NCI-H2107 treated with DMSO at 0.1 percent for 48 hours (cell line): ENCODE results near the gene CLDN6.

ENCODE experiments used
- DNase-seq: peaks from one replicate; lab custom pipeline; 2025; ENCODE audit not compliant: unreplicated experiment; lab: John Stamatoyannopoulos, UW

Gene CLDN6

DNA sequence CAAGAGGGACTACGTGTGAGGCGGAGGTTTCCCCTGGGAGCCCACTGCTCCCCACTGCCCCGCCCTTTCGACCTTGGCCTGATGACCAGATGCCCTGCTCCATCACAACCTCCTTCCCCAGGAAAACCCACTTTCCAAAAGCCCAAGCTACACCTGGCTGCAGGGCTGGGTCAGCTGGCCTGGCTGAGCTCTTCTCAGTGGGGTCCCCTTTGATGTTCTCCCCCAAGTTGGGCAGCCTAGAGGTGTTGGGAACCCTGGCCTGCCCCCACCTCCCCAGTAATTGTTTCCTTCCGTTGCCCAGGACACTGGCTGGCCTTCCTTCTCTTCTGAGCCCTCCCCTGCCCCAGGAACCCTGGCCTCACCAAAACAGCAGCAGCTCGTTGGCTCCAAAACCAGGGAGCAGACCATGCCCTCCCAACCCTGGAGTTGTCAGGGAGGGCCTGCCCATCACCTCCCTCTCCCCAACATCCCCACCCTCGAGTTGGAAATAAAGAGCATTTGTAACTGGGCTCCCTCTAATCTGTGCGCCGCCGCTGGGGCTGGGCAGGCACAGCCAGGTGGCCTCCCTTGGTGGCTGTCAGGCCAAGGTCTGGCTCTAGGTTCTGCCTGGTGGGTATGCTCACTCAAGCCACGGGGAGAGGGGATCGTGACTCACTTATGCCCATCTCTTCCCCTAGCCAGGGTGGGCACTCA, 3.8 kb downstream of the CLDN6 start:
- DNase-seq, result no peak

DNA sequence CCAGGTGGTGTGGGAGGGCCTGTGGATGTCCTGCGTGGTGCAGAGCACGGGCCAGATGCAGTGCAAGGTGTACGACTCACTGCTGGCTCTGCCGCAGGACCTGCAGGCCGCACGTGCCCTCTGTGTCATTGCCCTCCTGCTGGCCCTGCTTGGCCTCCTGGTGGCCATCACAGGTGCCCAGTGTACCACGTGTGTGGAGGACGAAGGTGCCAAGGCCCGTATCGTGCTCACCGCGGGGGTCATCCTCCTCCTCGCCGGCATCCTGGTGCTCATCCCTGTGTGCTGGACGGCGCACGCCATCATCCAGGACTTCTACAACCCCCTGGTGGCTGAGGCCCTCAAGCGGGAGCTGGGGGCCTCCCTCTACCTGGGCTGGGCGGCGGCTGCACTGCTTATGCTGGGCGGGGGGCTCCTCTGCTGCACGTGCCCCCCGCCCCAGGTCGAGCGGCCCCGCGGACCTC, 4.5 kb downstream of the CLDN6 start:
- DNase-seq, result no peak

DNA sequence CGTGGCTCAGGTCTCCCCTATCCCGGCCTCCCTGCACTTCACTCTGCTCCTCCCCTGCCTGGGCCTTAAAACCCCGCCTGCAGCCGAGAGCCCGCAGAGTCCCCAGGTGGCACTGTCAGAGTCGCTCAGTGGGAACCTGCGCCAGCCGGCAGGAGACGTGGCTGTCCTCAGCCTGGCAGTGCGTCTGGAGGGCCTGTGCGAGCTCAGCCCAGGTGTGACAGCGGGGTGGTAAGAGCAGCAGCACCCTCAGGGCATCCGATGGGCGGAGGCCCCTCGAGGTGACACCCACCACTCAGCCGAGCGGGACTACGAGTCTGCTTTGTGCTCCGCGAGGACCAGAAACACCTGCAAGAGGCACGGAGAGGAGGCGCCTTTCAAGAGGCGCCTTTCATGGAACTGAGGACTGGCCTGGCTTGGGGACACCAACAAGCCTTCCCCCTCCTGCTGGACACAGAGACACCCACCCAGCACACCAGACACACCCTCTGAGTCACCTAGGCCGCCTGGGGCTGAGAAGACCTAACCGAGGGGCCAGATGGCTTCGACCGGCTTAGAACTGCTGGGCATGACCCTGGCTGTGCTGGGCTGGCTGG, 5.1 kb downstream of the CLDN6 start, which contains the start of gene CLDN9:
TSS of gene CLDN9 (plus strand) at position 96 of the 593 bp plus-strand sequence. CDS start at position 536, 440 bp downstream.
- peak; percentile 92 for DNase-seq

DNA sequence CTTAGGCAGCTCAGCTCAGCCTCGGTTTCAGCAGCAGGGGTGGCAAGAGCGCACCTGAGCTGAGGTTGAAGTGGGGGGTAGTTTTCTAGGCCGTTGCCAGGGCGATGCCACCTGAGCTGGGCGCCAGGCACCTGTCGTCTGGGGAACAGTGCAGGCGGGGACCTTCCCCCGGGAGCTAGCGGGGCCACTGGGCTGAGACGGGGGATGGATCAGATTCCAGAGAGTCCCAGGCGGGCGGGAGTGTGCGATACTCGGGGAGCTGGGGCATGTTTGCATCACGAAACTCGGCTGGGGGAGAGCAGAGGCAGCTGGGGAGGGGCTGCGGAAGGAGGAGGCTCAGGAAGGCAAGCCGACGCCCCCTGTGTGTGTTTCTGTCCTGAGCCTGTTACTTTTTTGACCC, 5.7 kb downstream of the CLDN6 start:
- DNase-seq, result peak; percentile 95

DNA sequence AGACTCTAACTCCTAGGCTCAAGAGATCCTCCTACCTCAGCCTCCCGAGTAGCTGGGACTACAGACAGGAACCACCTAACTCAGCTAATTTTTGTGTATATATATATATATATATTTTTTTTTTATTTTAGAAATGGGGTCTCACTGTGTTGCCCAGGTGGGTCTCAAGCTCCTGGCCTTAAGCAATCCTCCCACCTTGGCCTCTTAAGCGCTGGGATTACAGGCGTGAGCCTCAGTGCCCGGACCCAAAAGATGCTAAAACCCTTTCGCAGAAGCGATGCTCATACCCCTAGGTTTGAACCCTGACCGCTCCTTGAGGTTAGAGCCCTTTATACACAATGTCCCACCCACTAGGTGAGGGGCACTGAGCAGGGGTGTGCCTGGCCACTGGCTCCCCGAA, 7.5 kb downstream of the CLDN6 start:
- DNase-seq, result no peak

- DNase-seq, result no peak
These were observed 8.2 kb downstream of the CLDN6 start for GRCh38 chr16:3009568-3010390.

- no peak for DNase-seq
These were observed 9.3 kb downstream of the CLDN6 start for GRCh38 chr16:3008690-3009037.

DNA sequence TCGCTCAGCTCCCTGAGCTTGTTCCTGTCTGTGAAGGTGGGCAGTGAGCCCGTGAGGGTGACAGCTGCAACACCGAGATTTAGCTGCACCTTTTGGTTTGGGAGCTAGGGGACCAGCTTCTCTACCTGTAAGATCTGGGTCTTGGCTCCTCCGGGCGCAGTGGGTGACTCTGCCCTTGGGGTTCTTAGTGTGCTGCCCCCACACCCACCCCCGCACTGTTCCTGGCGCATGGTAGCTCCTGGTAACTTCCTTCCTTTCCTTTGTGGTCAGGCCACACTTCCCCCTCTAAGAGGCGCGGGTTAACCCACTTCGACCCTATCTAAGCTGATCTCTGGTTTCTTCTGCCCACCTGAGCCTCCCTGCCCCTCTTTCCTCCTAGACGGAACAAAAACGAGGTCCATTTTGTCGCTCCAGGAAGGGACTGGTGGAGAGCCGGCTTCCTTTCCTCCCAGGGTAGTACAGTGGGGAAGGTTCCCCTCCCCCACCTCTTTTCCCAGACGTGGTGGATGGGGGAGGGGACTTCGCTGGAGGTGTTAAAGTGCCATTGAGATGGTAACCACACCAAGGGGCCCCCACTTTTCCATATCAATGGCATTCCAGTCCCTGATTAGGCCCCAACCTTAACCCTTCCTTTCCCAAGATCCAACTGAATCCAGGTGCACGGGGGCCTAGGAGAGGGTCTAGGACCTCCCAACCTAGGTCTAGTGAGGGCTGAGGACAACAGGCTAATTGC, 9.9 kb downstream of the CLDN6 start:
- DNase-seq, result no peak

GRCh38 chr16:3007059-3007956, 10.7 kb downstream of the CLDN6 start:
- no peak for DNase-seq

GRCh38 chr16:3004781-3005284, 13.2 kb downstream of the CLDN6 start:
- no peak for DNase-seq

DNA sequence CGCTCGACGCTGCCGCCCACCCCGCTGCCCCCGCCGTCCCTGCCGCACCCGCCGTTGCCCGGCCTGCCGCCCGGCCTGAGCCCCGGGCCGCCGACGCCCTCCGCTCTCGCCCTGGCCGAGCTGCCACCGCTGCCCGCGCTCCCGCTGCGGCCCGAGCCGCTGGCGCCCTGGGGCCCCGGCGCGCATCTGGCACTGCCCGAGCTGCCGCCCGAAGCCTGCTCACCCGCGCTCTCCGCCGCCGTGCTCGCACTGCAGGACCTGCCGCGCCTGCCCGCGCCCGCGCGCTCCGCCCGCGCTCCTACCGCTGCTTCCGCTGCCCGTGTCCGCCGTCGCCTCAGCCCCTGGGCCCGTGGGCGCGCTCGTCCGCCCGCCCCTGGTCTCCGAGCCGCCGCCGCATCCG, 13.7 kb downstream of the CLDN6 start:
- no peak for DNase-seq

DNA sequence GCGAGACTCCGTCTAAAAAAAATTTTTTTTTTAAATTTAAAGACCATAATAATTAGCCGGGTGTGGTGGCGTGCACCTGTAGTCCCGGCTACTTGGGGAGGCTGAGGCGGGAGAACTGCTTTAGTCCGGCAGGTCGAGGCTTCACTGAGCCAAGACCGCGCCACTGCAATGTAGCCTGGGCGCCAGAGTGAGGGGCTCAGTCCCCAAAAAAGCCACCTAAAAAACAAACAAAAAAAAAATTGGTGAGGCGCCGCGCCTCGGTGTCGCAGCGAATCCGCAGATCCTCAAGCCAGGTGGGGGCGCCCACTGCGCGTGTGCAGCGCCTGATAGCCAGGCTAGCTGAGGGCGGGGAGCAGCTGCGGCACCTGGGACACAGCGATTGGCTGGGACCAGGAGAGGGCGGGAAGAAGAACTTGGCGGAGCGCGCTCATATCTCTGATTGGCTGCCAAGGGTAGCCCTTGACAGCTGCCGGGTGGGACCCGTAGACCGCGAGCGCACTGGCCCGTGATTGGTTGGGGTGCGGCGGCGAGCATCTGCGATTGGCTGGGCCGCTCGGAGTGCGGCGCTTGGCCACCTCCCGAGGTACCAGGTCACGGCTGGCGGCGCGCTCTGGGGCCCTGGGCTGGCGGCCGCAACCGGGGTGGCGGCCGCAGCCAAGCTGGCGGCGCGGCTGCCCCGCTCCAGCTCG, 14.3 kb downstream of the CLDN6 start:
- DNase-seq, result peak; percentile 97

DNA sequence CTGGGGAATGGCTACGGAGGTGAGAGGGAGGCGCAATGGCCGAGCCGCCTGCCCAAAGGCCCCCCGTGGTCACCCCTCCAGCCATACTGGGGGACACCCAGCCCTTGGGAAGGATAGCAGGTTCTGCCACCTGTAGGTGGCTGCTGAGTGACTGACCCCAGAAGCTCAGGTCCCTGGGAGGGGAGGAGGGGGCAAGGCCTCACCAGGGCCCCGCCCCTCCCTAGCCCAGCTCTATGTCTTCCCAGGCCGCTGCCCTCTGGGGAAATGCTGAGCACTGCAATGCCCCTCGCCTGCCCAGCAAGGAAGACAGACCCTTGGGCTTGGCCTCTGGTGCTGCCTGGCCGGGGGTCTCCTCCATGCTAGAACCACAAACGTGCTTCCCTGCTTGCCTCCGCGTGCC, 16.7 kb downstream of the CLDN6 start:
- no peak for DNase-seq

GRCh38 chr16:3000540-3000939, 17.4 kb downstream of the CLDN6 start:
- DNase-seq, result no peak

- no peak for DNase-seq
These were observed 18.1 kb downstream of the CLDN6 start for GRCh38 chr16:2999929-3000328.

- DNase-seq, result no peak
These were observed 21.7 kb downstream of the CLDN6 start for GRCh38 chr16:2996298-2996697.

- no peak for DNase-seq
These were observed 25.5 kb downstream of the CLDN6 start for GRCh38 chr16:2992383-2993081.

DNA sequence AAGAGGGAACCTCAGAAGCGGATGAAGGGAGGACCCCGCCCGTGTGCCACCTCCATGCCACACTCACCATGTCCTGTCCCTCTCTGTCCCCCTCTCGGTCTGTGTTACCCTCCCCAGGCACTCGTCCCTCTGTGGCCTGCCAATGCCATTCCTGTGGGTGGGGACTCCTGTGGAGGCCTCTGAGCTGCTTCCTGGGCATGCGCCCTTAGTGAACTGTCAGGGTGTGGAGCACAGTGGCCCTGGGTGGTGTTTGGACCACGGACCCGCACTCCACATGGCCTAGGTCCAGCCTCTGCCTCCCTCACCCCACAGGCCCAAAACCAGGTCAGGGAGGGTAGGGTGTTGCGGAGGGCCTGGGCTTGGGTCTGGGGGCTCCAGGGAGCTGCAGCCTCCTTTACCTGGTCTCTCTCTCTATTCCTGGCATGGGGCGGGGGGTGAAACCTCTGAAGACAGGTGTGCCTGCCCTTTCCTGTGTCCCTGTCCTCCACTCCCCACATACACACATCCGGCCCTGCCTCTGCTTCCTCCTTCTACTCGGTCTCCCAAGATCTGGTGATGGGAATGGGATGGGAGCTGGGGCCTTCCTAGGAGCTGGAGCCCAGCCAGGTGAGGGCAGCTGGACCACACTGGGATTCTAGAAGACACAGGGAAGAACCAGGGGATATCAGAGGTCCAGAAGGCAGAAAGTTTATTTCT, 26.3 kb downstream of the CLDN6 start:
- DNase-seq, result no peak
